DND-41 (cell line): ENCODE data around the gene SGIP1.

Experiments
- ATAC-seq: fragments of 200-7000 bp; cut with Tn5 transposase; 3 replicates; pipeline ENCODE4 v1.9.1; 2021; ENCODE audit warnings: low read depth; ENCODE audit not compliant: insufficient read depth
- DNase-seq: peaks from one replicate; pipeline ENCODE4 v3.0.0-alpha.2; 2020
- H2AFZ ChIP-seq: 2 replicates; pipeline ENCODE4 v1.6.0; 2012; ENCODE audit warnings: low read depth, low read length
- H3K27ac ChIP-seq: 2 replicates; pipeline ENCODE4 v1.5.1; 2012; ENCODE audit warnings: low read length, inconsistent platforms
- H3K27me3 ChIP-seq: fragments of 200-600 bp; sonication (generic); 2 replicates; pipeline ENCODE4 v1.6.0; 2012; ENCODE audit warnings: low read length, mild to moderate bottlenecking, inconsistent platforms; ENCODE audit not compliant: insufficient read depth, poor library complexity
- H3K36me3 ChIP-seq: 2 replicates; pipeline ENCODE4 v1.5.1; 2012; ENCODE audit warnings: low read length, inconsistent platforms; ENCODE audit not compliant: insufficient read depth
- H3K4me1 ChIP-seq: 2 replicates; pipeline ENCODE4 v1.5.1; 2012; ENCODE audit warnings: mild to moderate bottlenecking, low read length; ENCODE audit not compliant: insufficient read depth
- H3K4me2 ChIP-seq: 2 replicates; pipeline ENCODE4 v1.6.0; 2012; ENCODE audit warnings: mild to moderate bottlenecking, moderate library complexity, low read length, inconsistent platforms; ENCODE audit not compliant: insufficient read depth
- H3K4me3 ChIP-seq, 2 experiments: fragments of 200-600 bp in 1 of 2; shearing (Covaris generic) in 1 of 2; 2 replicates each; pipeline ENCODE4 v1.5.1; 2012 to 2016; ENCODE audit warnings: inconsistent platforms in 2 of 2, low read length in 2 of 2, mild to moderate bottlenecking in 2 of 2, low read depth in 1 of 2, moderate library complexity in 1 of 2
- H3K79me2 ChIP-seq: 2 replicates; pipeline ENCODE4 v1.6.0; 2012; ENCODE audit warnings: low read length, inconsistent platforms; ENCODE audit not compliant: insufficient read depth
- H3K9ac ChIP-seq: 2 replicates; pipeline ENCODE4 v1.6.0; 2012; ENCODE audit warnings: low read depth, mild to moderate bottlenecking, inconsistent platforms, low read length, moderate library complexity
- H3K9me3 ChIP-seq: 2 replicates; pipeline ENCODE4 v1.5.1; 2012; ENCODE audit warnings: low read length, moderate library complexity, mild to moderate bottlenecking, inconsistent platforms; ENCODE audit not compliant: insufficient read depth, severe bottlenecking
- H4K20me1 ChIP-seq: 2 replicates; pipeline ENCODE4 v1.6.0; 2012; ENCODE audit warnings: low read length; ENCODE audit not compliant: insufficient read depth
- EZH2 ChIP-seq: IDR thresholded peaks from 3 replicates; pipeline ENCODE4 v1.6.1; 2012; ENCODE audit warnings: borderline replicate concordance, low read depth, mild to moderate bottlenecking, moderate library complexity, low read length, inconsistent platforms; ENCODE audit not compliant: severe bottlenecking
- TF ChIP-seq, protein P1 (sequence below): IDR thresholded peaks from 2 replicates; pipeline ENCODE4 v1.5.1; 2012; ENCODE audit warnings: borderline replicate concordance, low read length, moderate library complexity, mild to moderate bottlenecking; ENCODE audit not compliant: poor library complexity, severe bottlenecking; ENCODE audit errors: extremely low read depth

The SGIP1 gene

DNA sequence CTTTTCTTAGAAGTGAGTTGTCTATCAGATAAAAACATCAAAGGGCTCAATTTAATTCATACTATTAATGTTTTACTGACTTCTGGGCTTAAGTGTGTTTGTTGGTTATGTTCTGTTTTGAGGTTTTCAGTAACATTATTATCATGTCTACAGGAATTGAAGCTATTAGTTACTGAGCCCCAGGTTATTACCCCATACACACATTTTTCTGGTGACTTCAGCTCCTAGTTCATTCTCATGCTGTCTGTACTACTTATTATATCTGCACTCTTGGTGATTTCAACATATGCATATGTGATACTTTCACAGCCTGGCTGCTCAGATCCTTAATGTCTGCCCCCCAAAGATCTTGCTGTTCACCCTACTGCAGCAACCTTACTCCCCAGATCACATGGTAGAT, 27.0 kb upstream of the SGIP1 start:
- ATAC-seq (no peak), DNase-seq (no peak)
- no peak overlapping the region for H3K9ac ChIP-seq
- TF ChIP-seq EZH2: no peak
- TF ChIP-seq, protein P1, sequence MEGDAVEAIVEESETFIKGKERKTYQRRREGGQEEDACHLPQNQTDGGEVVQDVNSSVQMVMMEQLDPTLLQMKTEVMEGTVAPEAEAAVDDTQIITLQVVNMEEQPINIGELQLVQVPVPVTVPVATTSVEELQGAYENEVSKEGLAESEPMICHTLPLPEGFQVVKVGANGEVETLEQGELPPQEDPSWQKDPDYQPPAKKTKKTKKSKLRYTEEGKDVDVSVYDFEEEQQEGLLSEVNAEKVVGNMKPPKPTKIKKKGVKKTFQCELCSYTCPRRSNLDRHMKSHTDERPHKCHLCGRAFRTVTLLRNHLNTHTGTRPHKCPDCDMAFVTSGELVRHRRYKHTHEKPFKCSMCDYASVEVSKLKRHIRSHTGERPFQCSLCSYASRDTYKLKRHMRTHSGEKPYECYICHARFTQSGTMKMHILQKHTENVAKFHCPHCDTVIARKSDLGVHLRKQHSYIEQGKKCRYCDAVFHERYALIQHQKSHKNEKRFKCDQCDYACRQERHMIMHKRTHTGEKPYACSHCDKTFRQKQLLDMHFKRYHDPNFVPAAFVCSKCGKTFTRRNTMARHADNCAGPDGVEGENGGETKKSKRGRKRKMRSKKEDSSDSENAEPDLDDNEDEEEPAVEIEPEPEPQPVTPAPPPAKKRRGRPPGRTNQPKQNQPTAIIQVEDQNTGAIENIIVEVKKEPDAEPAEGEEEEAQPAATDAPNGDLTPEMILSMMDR: no peak
- H4K20me1 ChIP-seq: no peaks in the 10 kb centered on the region
- no peaks in the 10 kb centered on the region for H3K9me3 ChIP-seq
- H3K4me1 ChIP-seq: no peaks in the 10 kb centered on the region
- H3K27ac ChIP-seq: no peak overlapping the region
- H3K4me2 ChIP-seq: no peak overlapping the region
- no peak overlapping the region for H3K4me3 ChIP-seq
- H3K79me2 ChIP-seq: no peaks in the 10 kb centered on the region
- H3K27me3 ChIP-seq: peaks cover 4% of the 10 kb centered on the region
- H3K36me3 ChIP-seq: no peaks in the 10 kb centered on the region
- H2AFZ ChIP-seq: no peak overlapping the region

DNA sequence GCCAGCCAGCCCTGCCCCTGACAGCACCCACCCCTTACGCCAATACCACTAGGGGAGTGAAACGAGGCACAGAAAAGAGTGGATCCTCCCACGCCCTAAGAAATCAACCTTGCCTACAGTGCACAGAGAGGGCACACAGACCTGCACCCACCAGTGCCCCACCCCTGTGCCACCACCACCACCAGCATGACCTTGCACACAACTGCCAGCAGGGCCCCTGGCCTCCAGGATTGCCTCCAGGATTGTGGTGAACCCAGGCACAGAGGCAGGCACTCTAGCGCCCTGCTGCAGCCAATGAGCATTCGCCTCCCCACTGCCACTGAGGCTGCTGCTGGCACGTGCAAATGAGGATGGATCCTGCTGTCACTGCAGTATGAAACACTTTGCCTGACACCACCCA, 23.5 kb upstream of the SGIP1 start:
- H3K27ac ChIP-seq: no peak overlapping the region
- TF ChIP-seq, protein P1: no peak
- TF ChIP-seq EZH2: no peak
- no peaks in the 10 kb centered on the region for H3K9me3 ChIP-seq
- no peak overlapping the region for H3K4me2 ChIP-seq
- H4K20me1 ChIP-seq: no peaks in the 10 kb centered on the region
- H2AFZ ChIP-seq: no peak overlapping the region
- no peaks in the 10 kb centered on the region for H3K36me3 ChIP-seq
- no peak overlapping the region for H3K9ac ChIP-seq
- H3K79me2 ChIP-seq: no peaks in the 10 kb centered on the region
- H3K4me3 ChIP-seq: no peak overlapping the region
- ATAC-seq (no peak), DNase-seq (no peak)
- no peaks in the 10 kb centered on the region for H3K4me1 ChIP-seq
- peaks cover 4% of the 10 kb centered on the region for H3K27me3 ChIP-seq

DNA sequence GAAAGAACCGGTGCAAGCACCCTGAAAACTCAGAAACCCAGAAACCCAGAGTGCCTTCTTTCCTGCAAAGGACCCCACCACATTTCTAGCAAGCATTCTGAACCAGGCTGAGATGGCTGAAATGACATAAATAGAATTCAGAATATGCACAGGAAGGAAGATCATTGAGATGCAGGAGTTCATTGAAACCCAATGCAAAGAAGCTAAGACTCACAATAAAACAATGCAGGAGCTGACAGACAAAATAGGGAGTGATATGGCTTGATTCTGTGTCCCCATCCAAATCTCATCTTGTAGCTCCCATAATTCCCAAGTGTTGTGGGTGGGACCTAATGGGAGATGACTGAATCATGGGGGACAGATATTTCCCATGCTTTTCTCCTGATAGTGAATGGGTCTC, 22.8 kb upstream of the SGIP1 start:
- Histone ChIP-seq H3K4me1 (no peaks in the 10 kb centered on the region), H3K36me3 (no peaks in the 10 kb centered on the region), H3K79me2 (no peaks in the 10 kb centered on the region), H2AFZ (no peak overlapping the region), H3K27ac (no peak overlapping the region), H3K27me3 (peaks cover 1% of the 10 kb centered on the region), H4K20me1 (no peaks in the 10 kb centered on the region), H3K4me2 (no peak overlapping the region), H3K9ac (no peak overlapping the region), H3K9me3 (no peaks in the 10 kb centered on the region), H3K4me3 (no peak overlapping the region)
- no peak for TF ChIP-seq EZH2
- TF ChIP-seq, protein P1: no peak
- DNase-seq (no peak), ATAC-seq (no peak)

DNA sequence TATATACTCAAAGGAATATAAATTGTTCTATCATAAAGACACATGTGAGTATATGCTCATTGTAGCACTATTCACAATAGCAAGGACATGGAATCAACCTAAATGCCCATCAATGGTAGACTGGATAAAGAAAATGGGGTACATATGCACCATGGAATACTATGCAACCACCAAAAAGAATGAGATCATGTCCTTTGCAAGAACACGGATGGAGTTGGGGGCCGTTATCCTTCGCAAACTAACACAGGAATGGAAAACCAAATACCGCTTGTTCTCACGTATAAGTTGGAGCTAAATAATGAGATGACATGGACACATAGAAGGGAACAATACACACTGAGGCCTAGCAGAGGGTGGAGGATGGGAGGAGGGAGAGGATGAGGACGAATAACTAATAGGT, 16.0 kb upstream of the SGIP1 start:
- H2AFZ ChIP-seq: no peak overlapping the region
- H3K79me2 ChIP-seq: no peaks in the 10 kb centered on the region
- H3K4me2 ChIP-seq: no peak overlapping the region
- H4K20me1 ChIP-seq: no peaks in the 10 kb centered on the region
- no peaks in the 10 kb centered on the region for H3K36me3 ChIP-seq
- H3K9ac ChIP-seq: no peak overlapping the region
- no peak for TF ChIP-seq EZH2
- TF ChIP-seq, protein P1: no peak
- ATAC-seq (no peak), DNase-seq (no peak)
- H3K9me3 ChIP-seq: no peaks in the 10 kb centered on the region
- H3K4me3 ChIP-seq: no peak overlapping the region
- H3K4me1 ChIP-seq: no peaks in the 10 kb centered on the region
- H3K27ac ChIP-seq: no peak overlapping the region
- H3K27me3 ChIP-seq: no peaks in the 10 kb centered on the region
